ENCODE measurements around the gene TRPT1. TPM values are rescaled to one million over a fixed set of nuclear protein-coding genes. Genes with fewer than 3 reads are reported as not detected.

Gene TRPT1
- total and polyA plus RNA-seq, 3 experiments from 2014 or later = 28.3 to 47.6 (median 31.5) TPM

- Mint-ChIP-seq H3K9me3 (no peaks in the 10 kb centered on the region), H3K27ac (peak within 1 kb of the TSS in 5 of 8 donors; percentile 65 to 84 (median 82)), H3K4me1 (peaks cover 12 to 37% (median 15%) of the 10 kb centered on the region in 3 donors), H3K36me3 (peaks cover 0 to 10% (median 0%) of the 10 kb centered on the region in 3 donors), H3K27me3 (no peaks in the 10 kb centered on the region), H3K4me3 (peak within 1 kb of the TSS; percentile 84 to 96 (median 88))
- POLR2A ChIA-PET = interaction anchor here (0.5 to 2.3 kb wide), 6 partner anchors 9 to 57 kb away, joined by 3 to 9 read pairs (median 3); partner anchors contain the start of gene FERMT3
- H3K27ac ChIP-seq (ENCODE audit: low read depth, low read length) = peak within 1 kb of the TSS; percentile 65
- CTCF ChIA-PET = interaction anchor here (0.8 to 13.4 kb wide), 19 partner anchors 8 to 91 kb away, joined by 3 to 124 read pairs (median 6); partner anchors contain the start of genes CATSPERZ, DNAJC4, ESRRA and FERMT3
- peak within 1 kb of the TSS; percentile 66 for H3K4me3 ChIP-seq (ENCODE audit: low read length)
- no peaks in the 10 kb centered on the region for H3K36me3 ChIP-seq (ENCODE audit: insufficient read depth, low read length)
- H3K27me3 ChIP-seq (ENCODE audit: insufficient read depth, low read length, poor library complexity, severe bottlenecking) = no peaks in the 10 kb centered on the region
- no peaks in the 10 kb centered on the region for H3K9me3 ChIP-seq (ENCODE audit: low read length)
- DNase-seq = peak; percentile 50 to 79 (median 61)
- H3K4me1 ChIP-seq (ENCODE audit: insufficient read depth, low read length) = peaks cover 26% of the 10 kb centered on the region
These were observed 25.2 kb upstream of the TRPT1 start, which contains the start of gene PLCB3 for GRCh38 chr11:64251016-64251752. Gene PLCB3 (plus strand): TSS chr11:64251530. CDS start chr11:64251650, 120 bp downstream.

GRCh38 chr11:64250415-64251015 lies 24.5 kb upstream of the TRPT1 start:
- H3K27ac ChIP-seq (ENCODE audit: low read depth, low read length) = no peak overlapping the region
- ChIA-PET CTCF (interaction anchor here (0.9 to 13.4 kb wide), 16 partner anchors 9 to 67 kb away, joined by 3 to 124 read pairs (median 6); partner anchors contain the start of genes CATSPERZ, DNAJC4, ESRRA and FERMT3), POLR2A (interaction anchor here (0.6 to 2.3 kb wide), 6 partner anchors 8 to 58 kb away, joined by 3 to 7 read pairs (median 4); partner anchors contain the start of genes FERMT3 and FKBP2)
- peaks cover 31% of the 10 kb centered on the region for H3K4me1 ChIP-seq (ENCODE audit: insufficient read depth, low read length)
- Mint-ChIP-seq H3K27ac (peak overlapping the region in 2 of 8 donors; percentile 65 to 81), H3K4me1 (peaks cover 15 to 44% (median 21%) of the 10 kb centered on the region in 3 donors), H3K36me3 (peaks cover 0 to 6% (median 0%) of the 10 kb centered on the region in 3 donors), H3K4me3 (peak overlapping the region; percentile 43 to 88 (median 85)), H3K27me3 (no peaks in the 10 kb centered on the region), H3K9me3 (no peaks in the 10 kb centered on the region)
- no peaks in the 10 kb centered on the region for H3K27me3 ChIP-seq (ENCODE audit: insufficient read depth, low read length, poor library complexity, severe bottlenecking)
- H3K4me3 ChIP-seq (ENCODE audit: low read length) = peak overlapping the region; percentile 23
- no peaks in the 10 kb centered on the region for H3K36me3 ChIP-seq (ENCODE audit: insufficient read depth, low read length)
- DNase-seq = no peak
- H3K9me3 ChIP-seq (ENCODE audit: low read length) = no peaks in the 10 kb centered on the region

- DNase-seq = no peak
- no peaks in the 10 kb centered on the region for H3K27me3 ChIP-seq (ENCODE audit: insufficient read depth, low read length, poor library complexity, severe bottlenecking)
- H3K27me3 Mint-ChIP-seq = no peaks in the 10 kb centered on the region
- no peak overlapping the region for H3K4me3 ChIP-seq (ENCODE audit: low read length)
- peaks cover 0 to 3% (median 0%) of the 10 kb centered on the region in 3 donors for H3K36me3 Mint-ChIP-seq
- H3K9me3 ChIP-seq (ENCODE audit: low read length) = no peaks in the 10 kb centered on the region
- ChIA-PET CTCF (interaction anchor here (0.9 to 13.4 kb wide), 14 partner anchors 9 to 68 kb away, joined by 3 to 124 read pairs (median 6); partner anchors contain the start of genes CATSPERZ, DNAJC4, ESRRA and FERMT3), POLR2A (interaction anchor here (0.8 to 2.3 kb wide), 4 partner anchors 9 to 43 kb away, joined by 3 to 7 read pairs (median 4); partner anchors contain the start of genes FERMT3 and FKBP2)
- H3K27ac ChIP-seq (ENCODE audit: low read depth, low read length) = no peak overlapping the region
- H3K4me1 Mint-ChIP-seq = peaks cover 21 to 51% (median 21%) of the 10 kb centered on the region in 3 donors
- H3K9me3 Mint-ChIP-seq = no peaks in the 10 kb centered on the region
- H3K27ac Mint-ChIP-seq = peak overlapping the region in 2 of 8 donors; percentile 17 to 81
- H3K36me3 ChIP-seq (ENCODE audit: insufficient read depth, low read length) = no peaks in the 10 kb centered on the region
- H3K4me1 ChIP-seq (ENCODE audit: insufficient read depth, low read length) = peaks cover 39% of the 10 kb centered on the region
- peak overlapping the region; percentile 28 to 88 (median 53) for H3K4me3 Mint-ChIP-seq
These were observed 23.8 kb upstream of the TRPT1 start for GRCh38 chr11:64249563-64250414.

GRCh38 chr11:64249038-64249437 lies 23.1 kb upstream of the TRPT1 start:
- no peaks in the 10 kb centered on the region for H3K9me3 Mint-ChIP-seq
- no peaks in the 10 kb centered on the region for H3K27me3 Mint-ChIP-seq
- H3K4me1 ChIP-seq (ENCODE audit: insufficient read depth, low read length) = peaks cover 40% of the 10 kb centered on the region
- no peak for DNase-seq
- CTCF ChIA-PET = interaction anchor here (1.4 to 13.4 kb wide), 4 partner anchors 19 to 64 kb away, joined by 4 to 124 read pairs (median 52); partner anchors contain the start of genes CATSPERZ, DNAJC4, ESRRA and STIP1
- no peaks in the 10 kb centered on the region for H3K27me3 ChIP-seq (ENCODE audit: insufficient read depth, low read length, poor library complexity, severe bottlenecking)
- no peaks in the 10 kb centered on the region for H3K9me3 ChIP-seq (ENCODE audit: low read length)
- no peak overlapping the region for H3K4me3 ChIP-seq (ENCODE audit: low read length)
- POLR2A ChIA-PET = interaction anchor here (0.9 to 4.3 kb wide), 2 partner anchors 18 to 21 kb away, joined by 3 to 44 read pairs; no protein-coding TSS in a partner anchor
- H3K36me3 Mint-ChIP-seq = peaks cover 0 to 6% (median 0%) of the 10 kb centered on the region in 3 donors
- peak overlapping the region in 2 of 8 donors; percentile 61 to 82 for H3K27ac Mint-ChIP-seq
- no peaks in the 10 kb centered on the region for H3K36me3 ChIP-seq (ENCODE audit: insufficient read depth, low read length)
- H3K27ac ChIP-seq (ENCODE audit: low read depth, low read length) = no peak overlapping the region
- peaks cover 21 to 55% (median 21%) of the 10 kb centered on the region in 3 donors for H3K4me1 Mint-ChIP-seq
- peak overlapping the region in 2 of 7 donors; percentile 12 to 88 for H3K4me3 Mint-ChIP-seq

- Histone ChIP-seq H3K4me1 (ENCODE audit: insufficient read depth, low read length) (peaks cover 40% of the 10 kb centered on the region), H3K36me3 (ENCODE audit: insufficient read depth, low read length) (no peaks in the 10 kb centered on the region), H3K27me3 (ENCODE audit: insufficient read depth, low read length, poor library complexity, severe bottlenecking) (no peaks in the 10 kb centered on the region), H3K27ac (ENCODE audit: low read depth, low read length) (no peak overlapping the region), H3K4me3 (ENCODE audit: low read length) (no peak overlapping the region), H3K9me3 (ENCODE audit: low read length) (no peaks in the 10 kb centered on the region)
- H3K27ac Mint-ChIP-seq = peak overlapping the region in 1 of 8 donors; percentile 82
- H3K4me3 Mint-ChIP-seq = peak overlapping the region in 5 of 7 donors; percentile 12 to 88 (median 84)
- no peak for DNase-seq
- CTCF ChIA-PET = interaction anchor here (8.1 to 13.4 kb wide), 2 partner anchors 22 to 54 kb away, joined by 97 to 124 read pairs; partner anchors contain the start of genes CATSPERZ and ESRRA
- no peaks in the 10 kb centered on the region for H3K27me3 Mint-ChIP-seq
- peaks cover 20 to 55% (median 23%) of the 10 kb centered on the region in 3 donors for H3K4me1 Mint-ChIP-seq
- POLR2A ChIA-PET = interaction anchor here (4.3 kb wide), 1 partner anchor 21 kb away, joined by 44 read pairs; no protein-coding TSS in a partner anchor
- H3K36me3 Mint-ChIP-seq = peaks cover 0 to 10% (median 0%) of the 10 kb centered on the region in 3 donors
- no peaks in the 10 kb centered on the region for H3K9me3 Mint-ChIP-seq
These were observed 22.6 kb upstream of the TRPT1 start for GRCh38 chr11:64248578-64248977.

GRCh38 chr11:64247729-64248531 lies 21.9 kb upstream of the TRPT1 start:
- Histone ChIP-seq H3K36me3 (ENCODE audit: insufficient read depth, low read length) (no peaks in the 10 kb centered on the region), H3K4me1 (ENCODE audit: insufficient read depth, low read length) (peaks cover 42% of the 10 kb centered on the region), H3K27me3 (ENCODE audit: insufficient read depth, low read length, poor library complexity, severe bottlenecking) (no peaks in the 10 kb centered on the region), H3K27ac (ENCODE audit: low read depth, low read length) (peak overlapping the region; percentile 67), H3K4me3 (ENCODE audit: low read length) (no peak overlapping the region), H3K9me3 (ENCODE audit: low read length) (no peaks in the 10 kb centered on the region)
- Mint-ChIP-seq H3K4me3 (peak overlapping the region; percentile 74 to 88 (median 78)), H3K27ac (peak overlapping the region in 6 of 8 donors; percentile 14 to 89 (median 82)), H3K27me3 (no peaks in the 10 kb centered on the region), H3K36me3 (peaks cover 0 to 15% (median 0%) of the 10 kb centered on the region in 3 donors), H3K9me3 (no peaks in the 10 kb centered on the region), H3K4me1 (peaks cover 26 to 56% (median 28%) of the 10 kb centered on the region in 3 donors)
- ChIA-PET POLR2A (interaction anchor here (0.6 to 4.3 kb wide), 5 partner anchors 18 to 70 kb away, joined by 3 to 44 read pairs (median 8); partner anchors contain the start of genes ESRRA, NUDT22, PRDX5 and TRPT1), CTCF (interaction anchor here (0.9 to 13.4 kb wide), 4 partner anchors 16 to 55 kb away, joined by 4 to 124 read pairs (median 80); partner anchors contain the start of genes CATSPERZ, ESRRA and FERMT3)
- no peak for DNase-seq
